BLaER1 treated with 17β-estradiol and CSF1 and Interleukin-3, amounts not matched to agents 10 nM and 100 nM (cell line): Measurements from ENCODE around the gene PPP6R3.
A peak's percentile ranks its signal among the peaks of the same experiment; 100 is the strongest.
"Not testable (repeated sequence)": the region's sequence is repeated elsewhere in the genome, so short reads cannot be mapped to it uniquely, and the experiment has no call there.

Experiments
- H3K27ac ChIP-seq, 11 experiments: shearing (Covaris generic); formaldehyde crosslinking; 2 replicates each; pipeline ENCODE4 v1.8.1; 2022
- H3K27me3 ChIP-seq, 11 experiments: shearing (Covaris generic); formaldehyde crosslinking; 2 replicates each; pipeline ENCODE4 v1.8.1; 2022
- H3K36me3 ChIP-seq, 11 experiments: shearing (Covaris generic); formaldehyde crosslinking; 2 replicates each; pipeline ENCODE4 v1.8.1; 2022
- H3K4me1 ChIP-seq, 10 experiments: shearing (Covaris generic); formaldehyde crosslinking; 2 replicates each; pipeline ENCODE4 v1.8.1; 2022
- H3K4me2 ChIP-seq, 11 experiments: shearing (Covaris generic); formaldehyde crosslinking; 2 replicates each; pipeline ENCODE4 v1.8.1; 2022
- H3K4me3 ChIP-seq, 10 experiments: shearing (Covaris generic); formaldehyde crosslinking; 2 replicates each; pipeline ENCODE4 v1.8.1; 2022
- H3K9ac ChIP-seq, 11 experiments: shearing (Covaris generic); formaldehyde crosslinking; 2 replicates each; pipeline ENCODE4 v1.8.1; 2022
- H3K9me3 ChIP-seq, 11 experiments: shearing (Covaris generic); formaldehyde crosslinking; replicated peaks in 1 of 11; 2 replicates each; pipeline ENCODE4 v1.8.1; 2022
- H4K20me1 ChIP-seq, 11 experiments: shearing (Covaris generic); formaldehyde crosslinking; 2 replicates each; pipeline ENCODE4 v1.8.1; 2022
- Cebpa-rat ChIP-seq, 11 experiments: shearing (Covaris generic); IDR thresholded peaks; 2 replicates each; pipeline ENCODE4 v1.8.1; 2022

PPP6R3 gene

GRCh38 chr11:68455485-68455884 is 5.1 kb upstream of the PPP6R3 start:
- Histone ChIP-seq H3K36me3 (no peaks in the 10 kb centered on the region; a peak in 1 of 22 replicates), H3K4me3 (no peak overlapping the region), H3K27ac (no peak overlapping the region), H3K4me1 (peaks cover 0 to 24% (median 14%) of the 10 kb centered on the region in 10 experiments; a peak in 18 of 20 replicates), H3K9me3 (no peaks in the 10 kb centered on the region), H3K4me2 (no peak overlapping the region), H3K27me3 (no peaks in the 10 kb centered on the region), H4K20me1 (no peaks in the 10 kb centered on the region), H3K9ac (no peak overlapping the region)
- no peak for TF ChIP-seq Cebpa-rat (IDR thresholded peaks at IDR 0.05)

GRCh38 chr11:68457216-68457897 is 3.2 kb upstream of the PPP6R3 start:
- H3K4me2 ChIP-seq: no peak overlapping the region
- H3K36me3 ChIP-seq: no peaks in the 10 kb centered on the region; a peak in 1 of 22 replicates

GRCh38 chr11:68457898-68458249 is 2.7 kb upstream of the PPP6R3 start:
- H3K4me3 ChIP-seq: no peak overlapping the region
- no peak overlapping the region; a peak in 1 of 22 replicates for H3K9ac ChIP-seq

More at GRCh38 chr11:68457216-68457897, 3.2 kb upstream of the PPP6R3 start:
- no peaks in the 10 kb centered on the region for H3K27me3 ChIP-seq
- no peak overlapping the region for H3K9ac ChIP-seq
- H3K4me3 ChIP-seq: no peak overlapping the region
- H3K9me3 ChIP-seq: no peaks in the 10 kb centered on the region
- H3K4me1 ChIP-seq: peaks cover 9 to 28% (median 19%) of the 10 kb centered on the region in 10 experiments
- peaks cover 10 to 18% (median 16%) of the 10 kb centered on the region in 11 experiments for H4K20me1 ChIP-seq
- TF ChIP-seq Cebpa-rat (IDR thresholded peaks at IDR 0.05): no peak
- H3K27ac ChIP-seq: no peak overlapping the region

GRCh38 chr11:68458340-68458739 is 2.2 kb upstream of the PPP6R3 start:
- Histone ChIP-seq H3K4me1 (peaks cover 19 to 33% (median 25%) of the 10 kb centered on the region in 10 experiments), H4K20me1 (peaks cover 20 to 27% (median 26%) of the 10 kb centered on the region in 11 experiments)
- not testable (repeated sequence) for H3K9ac ChIP-seq, H3K4me2 ChIP-seq, H3K9me3 ChIP-seq, H3K27me3 ChIP-seq, H3K4me3 ChIP-seq, H3K36me3 ChIP-seq, H3K27ac ChIP-seq

More at GRCh38 chr11:68457898-68458249, 2.7 kb upstream of the PPP6R3 start:
- TF ChIP-seq Cebpa-rat (IDR thresholded peaks at IDR 0.05): no peak
- Histone ChIP-seq H3K4me2 (no peak overlapping the region), H3K27ac (no peak overlapping the region), H3K27me3 (no peaks in the 10 kb centered on the region), H3K36me3 (no peaks in the 10 kb centered on the region; a peak in 3 of 22 replicates), H3K9me3 (no peaks in the 10 kb centered on the region), H4K20me1 (peaks cover 15 to 23% (median 22%) of the 10 kb centered on the region in 11 experiments), H3K4me1 (peaks cover 14 to 29% (median 21%) of the 10 kb centered on the region in 10 experiments)

GRCh38 chr11:68459886-68460740 is 439 bp upstream of the PPP6R3 start:
- Histone ChIP-seq H3K4me2 (peak overlapping the region; percentile 60 to 95 (median 90)), H4K20me1 (peaks cover 38 to 45% (median 44%) of the 10 kb centered on the region in 11 experiments), H3K27me3 (no peaks in the 10 kb centered on the region), H3K36me3 (peaks cover 0 to 19% (median 9%) of the 10 kb centered on the region in 11 experiments; a peak in 10 of 22 replicates), H3K4me1 (peaks cover 34 to 46% (median 42%) of the 10 kb centered on the region in 10 experiments), H3K4me3 (peak overlapping the region; percentile 90 to 100 (median 99)), H3K9me3 (no peaks in the 10 kb centered on the region), H3K27ac (peak overlapping the region; percentile 90 to 99 (median 97)), H3K9ac (peak overlapping the region; percentile 97 to 99 (median 99))
- TF ChIP-seq Cebpa-rat (IDR thresholded peaks at IDR 0.05): no peak

GRCh38 chr11:68461575-68461917 is 994 bp downstream of the PPP6R3 start:
- Histone ChIP-seq H3K27ac (peak overlapping the region; percentile 90 to 99 (median 97); a peak in 20 of 22 replicates), H3K36me3 (peaks cover 0 to 24% (median 14%) of the 10 kb centered on the region in 11 experiments; a peak in 11 of 22 replicates), H4K20me1 (peaks cover 52 to 60% (median 58%) of the 10 kb centered on the region in 11 experiments)

GRCh38 chr11:68463714-68464113 is 3.2 kb downstream of the PPP6R3 start:
- peak overlapping the region in 3 of 10 experiments; percentile 10 to 29 (median 11); a peak in 3 of 20 replicates for H3K4me3 ChIP-seq
- TF ChIP-seq Cebpa-rat (IDR thresholded peaks at IDR 0.05): no peak
- no peaks in the 10 kb centered on the region for H3K27me3 ChIP-seq
- H3K9me3 ChIP-seq: no peaks in the 10 kb centered on the region
- peaks cover 74 to 81% (median 80%) of the 10 kb centered on the region in 11 experiments for H4K20me1 ChIP-seq
- peak overlapping the region in 5 of 11 experiments; percentile 6 to 99 (median 97); a peak in 7 of 22 replicates for H3K9ac ChIP-seq
- peak overlapping the region in 2 of 11 experiments; percentile 8 to 42; a peak in 1 of 22 replicates for H3K27ac ChIP-seq
- peaks cover 0 to 46% (median 25%) of the 10 kb centered on the region in 11 experiments; a peak in 13 of 22 replicates for H3K36me3 ChIP-seq
- peaks cover 70 to 81% (median 78%) of the 10 kb centered on the region in 10 experiments for H3K4me1 ChIP-seq
- H3K4me2 ChIP-seq: peak overlapping the region; percentile 93 to 100 (median 98)

More at GRCh38 chr11:68461575-68461917, 994 bp downstream of the PPP6R3 start:
- TF ChIP-seq Cebpa-rat (IDR thresholded peaks at IDR 0.05): no peak
- no peaks in the 10 kb centered on the region for H3K27me3 ChIP-seq
- peak overlapping the region; percentile 90 to 100 (median 99) for H3K4me3 ChIP-seq
- H3K4me2 ChIP-seq: peak overlapping the region; percentile 93 to 100 (median 98)
- H3K4me1 ChIP-seq: peaks cover 48 to 60% (median 56%) of the 10 kb centered on the region in 10 experiments
- H3K9ac ChIP-seq: peak overlapping the region; percentile 97 to 99 (median 99)
- H3K9me3 ChIP-seq: no peaks in the 10 kb centered on the region

- Histone ChIP-seq H3K9ac (peak overlapping the region in 1 of 11 experiments; percentile 31; a peak in 3 of 22 replicates), H3K27ac (peak overlapping the region in 9 of 11 experiments; percentile 2 to 61 (median 23); a peak in 11 of 22 replicates), H3K36me3 (peaks cover 0 to 54% (median 27%) of the 10 kb centered on the region in 11 experiments; a peak in 13 of 22 replicates), H3K27me3 (no peaks in the 10 kb centered on the region), H3K4me1 (peaks cover 96 to 100% (median 100%) of the 10 kb centered on the region in 10 experiments), H3K4me2 (peak overlapping the region; percentile 64 to 99 (median 93)), H3K4me3 (peak overlapping the region in 1 of 10 experiments; percentile 11; a peak in 1 of 20 replicates), H4K20me1 (peaks cover 100% of the 10 kb centered on the region in 11 experiments), H3K9me3 (no peaks in the 10 kb centered on the region)
- no peak for TF ChIP-seq Cebpa-rat (IDR thresholded peaks at IDR 0.05)
Observed at GRCh38 chr11:68467201-68467834, 6.8 kb downstream of the PPP6R3 start.
